ENCODE measurements around the gene TMIGD3.

TMIGD3 gene

DNA sequence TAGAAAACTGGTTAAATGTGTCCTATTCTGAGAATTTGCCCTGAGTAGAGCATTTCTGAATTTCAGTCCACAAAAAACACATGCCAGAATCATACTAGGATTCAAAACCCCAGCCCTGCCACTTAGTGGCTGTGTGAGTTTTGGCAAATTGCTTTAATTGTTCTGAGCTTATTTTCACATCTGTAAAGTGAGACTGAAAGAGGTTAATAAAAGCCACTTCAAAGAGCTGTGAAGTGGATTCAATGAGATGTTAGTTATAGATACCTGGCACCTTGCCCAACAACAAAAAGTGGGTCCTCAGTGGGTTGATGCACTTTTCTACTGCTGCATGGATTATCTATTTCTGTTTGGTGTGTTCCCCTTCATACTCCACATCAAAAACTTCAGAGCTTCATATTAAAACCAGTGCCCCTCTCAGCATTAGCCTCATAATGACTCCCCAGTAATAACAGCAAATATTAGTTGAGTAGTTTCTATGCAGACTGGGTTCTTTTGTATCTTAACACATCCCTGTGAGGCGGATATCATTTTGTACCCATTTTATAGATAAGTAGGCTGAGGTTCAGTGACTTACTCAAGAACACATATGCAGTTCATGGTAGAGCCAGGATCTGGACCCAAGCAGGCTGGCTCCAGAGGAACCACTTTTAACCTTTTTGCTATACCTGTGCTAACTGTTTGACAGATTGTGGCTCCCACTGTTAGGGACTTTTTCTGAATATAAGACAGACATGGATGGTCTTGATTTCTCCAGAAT is 14.2 kb upstream of the TMIGD3 start:
- H3K4me3 ChIP-seq (ENCODE audit: low read depth, low read length), result no peak overlapping the region
- no peak for DNase-seq (ENCODE audit: low read depth)
- no peak for TF ChIP-seq MYC (IDR thresholded peaks at IDR 0.05; ENCODE audit: low read depth, low read length)
- TF ChIP-seq, protein P1, sequence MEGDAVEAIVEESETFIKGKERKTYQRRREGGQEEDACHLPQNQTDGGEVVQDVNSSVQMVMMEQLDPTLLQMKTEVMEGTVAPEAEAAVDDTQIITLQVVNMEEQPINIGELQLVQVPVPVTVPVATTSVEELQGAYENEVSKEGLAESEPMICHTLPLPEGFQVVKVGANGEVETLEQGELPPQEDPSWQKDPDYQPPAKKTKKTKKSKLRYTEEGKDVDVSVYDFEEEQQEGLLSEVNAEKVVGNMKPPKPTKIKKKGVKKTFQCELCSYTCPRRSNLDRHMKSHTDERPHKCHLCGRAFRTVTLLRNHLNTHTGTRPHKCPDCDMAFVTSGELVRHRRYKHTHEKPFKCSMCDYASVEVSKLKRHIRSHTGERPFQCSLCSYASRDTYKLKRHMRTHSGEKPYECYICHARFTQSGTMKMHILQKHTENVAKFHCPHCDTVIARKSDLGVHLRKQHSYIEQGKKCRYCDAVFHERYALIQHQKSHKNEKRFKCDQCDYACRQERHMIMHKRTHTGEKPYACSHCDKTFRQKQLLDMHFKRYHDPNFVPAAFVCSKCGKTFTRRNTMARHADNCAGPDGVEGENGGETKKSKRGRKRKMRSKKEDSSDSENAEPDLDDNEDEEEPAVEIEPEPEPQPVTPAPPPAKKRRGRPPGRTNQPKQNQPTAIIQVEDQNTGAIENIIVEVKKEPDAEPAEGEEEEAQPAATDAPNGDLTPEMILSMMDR (IDR thresholded peaks at IDR 0.05; ENCODE audit: low read depth, low read length), result no peak
- TF ChIP-seq, protein P2, sequence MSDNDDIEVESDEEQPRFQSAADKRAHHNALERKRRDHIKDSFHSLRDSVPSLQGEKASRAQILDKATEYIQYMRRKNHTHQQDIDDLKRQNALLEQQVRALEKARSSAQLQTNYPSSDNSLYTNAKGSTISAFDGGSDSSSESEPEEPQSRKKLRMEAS (IDR thresholded peaks at IDR 0.05; ENCODE audit: low read depth, low read length), result no peak
- TF ChIP-seq POLR2A (IDR thresholded peaks at IDR 0.05; ENCODE audit: extremely low read depth, insufficient read length), result no peak

DNA sequence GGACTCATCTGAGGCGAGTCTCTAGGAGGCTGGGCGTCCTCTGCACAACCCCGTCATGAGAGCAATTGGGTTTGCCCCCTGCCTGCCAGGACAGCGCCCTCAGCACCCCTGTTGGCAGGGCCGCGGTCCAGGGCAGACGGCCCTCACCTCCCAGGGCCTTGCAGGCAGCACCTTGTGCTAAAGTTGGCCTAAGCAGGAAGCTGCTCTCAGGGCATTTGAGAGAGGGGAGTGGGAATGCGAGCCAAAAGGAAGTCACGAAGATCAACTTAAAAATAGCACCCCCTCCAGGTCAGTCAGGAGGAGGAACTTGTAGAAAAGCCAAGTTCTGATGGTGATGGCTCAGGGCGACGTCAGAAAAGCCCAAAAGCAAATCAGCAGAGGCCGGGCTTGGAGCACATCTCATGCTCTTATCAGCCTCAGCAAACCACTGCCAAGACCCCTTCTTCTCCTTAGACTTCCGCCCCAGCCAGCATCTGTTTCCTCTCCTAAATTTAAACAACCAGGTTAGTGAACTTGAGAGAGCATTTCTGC is 12.6 kb upstream of the TMIGD3 start:
- peak overlapping the region; percentile 62 for H3K4me3 ChIP-seq (ENCODE audit: low read depth, low read length)
- DNase-seq (ENCODE audit: low read depth), result peak; percentile 90
- TF ChIP-seq, protein P1 (IDR thresholded peaks at IDR 0.05; ENCODE audit: low read depth, low read length), result peak; percentile 54
- TF ChIP-seq, protein P2 (IDR thresholded peaks at IDR 0.05; ENCODE audit: low read depth, low read length), result no peak; the same call in 1 of the 2 replicates

DNA sequence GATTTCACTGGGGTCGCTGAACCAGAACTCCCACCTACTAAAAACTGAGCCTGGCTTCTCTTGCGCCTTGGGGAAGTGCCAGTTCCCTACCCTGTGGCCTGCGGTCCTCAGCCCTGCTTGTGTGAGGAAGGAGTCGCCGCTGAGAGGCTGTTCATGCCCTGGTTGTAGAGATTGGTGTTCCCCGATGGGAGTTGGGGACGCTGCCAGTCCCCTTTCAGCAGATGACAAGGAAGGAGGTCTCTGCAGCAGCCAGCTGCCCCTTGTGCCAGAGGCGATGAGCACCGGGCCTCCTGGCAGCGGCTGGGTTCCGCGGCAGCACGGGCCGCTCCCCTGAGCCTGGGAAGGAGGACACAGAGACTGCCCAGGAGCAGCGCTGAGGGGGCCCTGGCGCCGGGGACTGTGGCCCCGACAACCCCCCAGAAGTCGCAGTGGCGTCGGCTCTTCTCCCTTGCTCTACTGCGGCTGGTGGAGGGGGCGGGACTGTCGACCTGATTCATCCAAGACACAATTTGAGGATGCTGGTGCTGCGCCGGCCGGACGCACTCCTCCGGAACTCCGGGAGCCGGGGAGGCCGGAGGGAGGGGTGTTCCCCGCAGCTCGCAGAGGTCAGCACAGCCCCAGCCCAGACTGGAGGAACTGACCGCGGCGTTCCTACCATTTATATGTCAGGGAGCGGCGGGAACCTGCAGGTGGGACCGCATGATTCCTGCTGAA is 12.0 kb upstream of the TMIGD3 start:
- TF ChIP-seq, protein P2 (IDR thresholded peaks at IDR 0.05; ENCODE audit: low read depth, low read length), result no peak
- no peak for TF ChIP-seq MYC (IDR thresholded peaks at IDR 0.05; ENCODE audit: low read depth, low read length)
- peak; percentile 67 for DNase-seq (ENCODE audit: low read depth)
- peak overlapping the region; percentile 62 for H3K4me3 ChIP-seq (ENCODE audit: low read depth, low read length)

DNA sequence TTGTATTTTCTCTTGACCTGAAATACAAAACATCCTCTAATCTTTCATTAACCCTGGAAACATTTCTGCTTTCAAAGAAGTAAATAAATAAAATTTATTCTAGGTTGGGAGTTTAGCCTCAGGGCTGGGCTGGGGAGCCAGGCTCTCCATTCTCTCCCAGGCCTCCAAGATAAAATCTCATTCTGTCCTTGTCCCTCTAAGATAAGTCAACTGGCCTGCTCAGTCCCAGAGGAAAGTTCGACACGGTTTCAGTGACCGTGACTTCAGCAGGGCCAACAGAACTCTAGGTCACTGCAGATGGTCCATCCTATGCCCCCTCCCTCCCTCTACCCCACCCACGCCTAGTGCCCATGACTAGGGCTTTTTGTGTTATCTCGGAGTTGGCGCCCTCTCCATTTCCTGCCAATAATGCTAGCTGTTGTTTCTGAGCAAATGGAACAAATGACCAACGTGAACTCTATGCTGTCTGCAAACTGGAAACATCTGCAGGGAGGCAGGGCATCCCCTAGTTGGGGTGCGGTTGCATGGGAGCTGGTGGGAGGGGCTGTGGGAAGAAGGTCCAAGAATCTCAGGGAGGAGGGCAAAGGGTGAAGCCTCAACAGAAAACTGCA is 10.1 kb upstream of the TMIGD3 start:
- no peak overlapping the region for H3K4me3 ChIP-seq (ENCODE audit: low read depth, low read length)
- TF ChIP-seq POLR2A (IDR thresholded peaks at IDR 0.05; ENCODE audit: extremely low read depth, insufficient read length) (no peak), MYC (IDR thresholded peaks at IDR 0.05; ENCODE audit: low read depth, low read length) (no peak)
- TF ChIP-seq, protein P2 (IDR thresholded peaks at IDR 0.05; ENCODE audit: low read depth, low read length), result no peak
- TF ChIP-seq, protein P1 (IDR thresholded peaks at IDR 0.05; ENCODE audit: low read depth, low read length), result no peak
- no peak for DNase-seq (ENCODE audit: low read depth)

DNA sequence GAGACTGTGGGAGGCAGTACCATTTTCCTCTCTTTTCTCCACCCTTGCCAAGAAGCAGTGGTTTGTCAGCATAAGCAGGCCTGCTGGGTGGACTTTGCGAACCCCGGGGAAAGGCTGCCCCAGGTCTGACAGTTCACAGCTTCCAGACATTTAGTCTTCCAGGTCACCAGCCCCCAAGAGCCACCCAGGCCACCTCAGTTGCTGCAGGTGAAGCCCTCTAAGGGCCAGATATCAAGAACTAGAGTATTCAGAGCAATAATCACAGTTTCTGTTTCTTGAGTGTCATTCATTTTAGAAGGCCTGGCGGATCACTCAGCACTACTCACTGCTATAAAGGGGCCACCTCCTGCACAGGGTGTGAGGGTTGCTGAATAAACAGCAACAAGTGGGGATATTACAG is 9.5 kb upstream of the TMIGD3 start:
- TF ChIP-seq, protein P1 (IDR thresholded peaks at IDR 0.05; ENCODE audit: low read depth, low read length), result no peak
- TF ChIP-seq MYC (IDR thresholded peaks at IDR 0.05; ENCODE audit: low read depth, low read length) (no peak), POLR2A (IDR thresholded peaks at IDR 0.05; ENCODE audit: extremely low read depth, insufficient read length) (no peak)
- TF ChIP-seq, protein P2 (IDR thresholded peaks at IDR 0.05; ENCODE audit: low read depth, low read length), result no peak
- no peak overlapping the region for H3K4me3 ChIP-seq (ENCODE audit: low read depth, low read length)
- no peak for DNase-seq (ENCODE audit: low read depth)

Measured in NB4 (cell line).